HepG2 (cell line): ENCODE measurements around the gene BBC3. TPM values are rescaled to one million over a fixed set of nuclear protein-coding genes. Genes with fewer than 3 reads are reported as not detected.
A peak's percentile ranks its signal among the peaks of the same experiment; 100 is the strongest.

Source experiments
- ARNT2 ChIP-seq: sonication (generic); formaldehyde crosslinking; IDR thresholded peaks from 2 replicates; pipeline ENCODE4 v1.8.0; 2022; ENCODE audit warnings: mild to moderate bottlenecking, low read depth, missing genetic modification reagents, moderate library complexity
- BORCS8-MEF2B ChIP-seq: sonication (generic); formaldehyde crosslinking; IDR thresholded peaks from 2 replicates; pipeline ENCODE4 v1.8.0; 2022; ENCODE audit warnings: mild to moderate bottlenecking, missing genetic modification reagents
- CREBL2 ChIP-seq: sonication (generic); formaldehyde crosslinking; IDR thresholded peaks from 2 replicates; pipeline ENCODE4 v1.8.1; 2023; ENCODE audit warnings: missing genetic modification reagents, mild to moderate bottlenecking, borderline replicate concordance
- FOXP4 ChIP-seq: sonication (generic); formaldehyde crosslinking; IDR thresholded peaks from 2 replicates; pipeline ENCODE4 v1.4.0; 2020; ENCODE audit warnings: missing genetic modification reagents
- RFXAP ChIP-seq: sonication (generic); formaldehyde crosslinking; IDR thresholded peaks from 2 replicates; pipeline ENCODE4 v1.4.0; 2020; ENCODE audit warnings: missing genetic modification reagents, borderline replicate concordance
- SAP130 ChIP-seq: IDR thresholded peaks from 2 replicates; pipeline ENCODE4 v1.6.1; 2016; ENCODE audit warnings: low read depth
- SNAPC4 ChIP-seq: sonication (generic); formaldehyde crosslinking; IDR thresholded peaks from 2 replicates; pipeline ENCODE4 v1.4.0; 2020; ENCODE audit warnings: mild to moderate bottlenecking, missing genetic modification reagents
- XBP1 ChIP-seq: sonication (generic); formaldehyde crosslinking; IDR thresholded peaks from 2 replicates; pipeline ENCODE4 v1.5.0; 2020; ENCODE audit warnings: missing genetic modification reagents
- ZNF12 ChIP-seq: sonication (generic); formaldehyde crosslinking; IDR thresholded peaks from 2 replicates; pipeline ENCODE4 v1.5.0; 2020; ENCODE audit warnings: missing genetic modification reagents
- ZNF687 ChIP-seq: sonication (generic); formaldehyde crosslinking; IDR thresholded peaks from 2 replicates; pipeline ENCODE4 v1.5.1; 2020; ENCODE audit warnings: mild to moderate bottlenecking, missing genetic modification reagents, moderate library complexity
- polyA plus RNA-seq, 8 experiments: library from polyadenylated mRNA; depleted of rRNA in 3 of 8; stranded (reverse) in 7 of 8; unstranded in 1 of 8; fragments of >200 nt; fragmentation: Illumina TruSeq in 4 of 8; extraction: Trizol in 4 of 8; gene quantifications; 2 replicates each; pipeline versions ENCODE4 v1.2.1 to v1.2.3, GENCODE V29; 2011 to 2016; ENCODE audit warnings: low read depth in 4 of 8, missing spikeins in 1 of 8, mixed read lengths in 1 of 8; ENCODE audit not compliant: insufficient read depth in 1 of 8
- total RNA-seq, 5 experiments: library from RNA; depleted of rRNA; stranded (reverse); fragments of >200 nt; fragmentation: Illumina TruSeq; extraction: Trizol; gene quantifications; 2 replicates each; pipeline ENCODE4 v1.2.3, GENCODE V29; 2016; ENCODE audit warnings: low read depth in 1 of 5
- TF ChIP-seq, protein P1 (sequence below): sonication (generic); formaldehyde crosslinking; IDR thresholded peaks from 2 replicates; pipeline ENCODE4; 2020; ENCODE audit warnings: missing genetic modification reagents, mild to moderate bottlenecking, borderline replicate concordance
- TF ChIP-seq, protein P2 (sequence below): sonication (generic); formaldehyde crosslinking; IDR thresholded peaks from 2 replicates; pipeline ENCODE4 v1.8.0; 2023; ENCODE audit warnings: mild to moderate bottlenecking, missing genetic modification reagents

The BBC3 gene
- total and polyA plus RNA-seq, 2 of the 13 experiments (the other 11 are each of a cell fraction or from before 2014, with no cell fraction given) = 6.1 to 8.8 TPM

- TF ChIP-seq, protein P1, sequence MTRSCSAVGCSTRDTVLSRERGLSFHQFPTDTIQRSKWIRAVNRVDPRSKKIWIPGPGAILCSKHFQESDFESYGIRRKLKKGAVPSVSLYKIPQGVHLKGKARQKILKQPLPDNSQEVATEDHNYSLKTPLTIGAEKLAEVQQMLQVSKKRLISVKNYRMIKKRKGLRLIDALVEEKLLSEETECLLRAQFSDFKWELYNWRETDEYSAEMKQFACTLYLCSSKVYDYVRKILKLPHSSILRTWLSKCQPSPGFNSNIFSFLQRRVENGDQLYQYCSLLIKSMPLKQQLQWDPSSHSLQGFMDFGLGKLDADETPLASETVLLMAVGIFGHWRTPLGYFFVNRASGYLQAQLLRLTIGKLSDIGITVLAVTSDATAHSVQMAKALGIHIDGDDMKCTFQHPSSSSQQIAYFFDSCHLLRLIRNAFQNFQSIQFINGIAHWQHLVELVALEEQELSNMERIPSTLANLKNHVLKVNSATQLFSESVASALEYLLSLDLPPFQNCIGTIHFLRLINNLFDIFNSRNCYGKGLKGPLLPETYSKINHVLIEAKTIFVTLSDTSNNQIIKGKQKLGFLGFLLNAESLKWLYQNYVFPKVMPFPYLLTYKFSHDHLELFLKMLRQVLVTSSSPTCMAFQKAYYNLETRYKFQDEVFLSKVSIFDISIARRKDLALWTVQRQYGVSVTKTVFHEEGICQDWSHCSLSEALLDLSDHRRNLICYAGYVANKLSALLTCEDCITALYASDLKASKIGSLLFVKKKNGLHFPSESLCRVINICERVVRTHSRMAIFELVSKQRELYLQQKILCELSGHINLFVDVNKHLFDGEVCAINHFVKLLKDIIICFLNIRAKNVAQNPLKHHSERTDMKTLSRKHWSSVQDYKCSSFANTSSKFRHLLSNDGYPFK (CRISPR knock-in tag) = peak; percentile 85
- TF ChIP-seq SNAPC4 (CRISPR knock-in tag) = peak; percentile 94
- TF ChIP-seq, protein P2, sequence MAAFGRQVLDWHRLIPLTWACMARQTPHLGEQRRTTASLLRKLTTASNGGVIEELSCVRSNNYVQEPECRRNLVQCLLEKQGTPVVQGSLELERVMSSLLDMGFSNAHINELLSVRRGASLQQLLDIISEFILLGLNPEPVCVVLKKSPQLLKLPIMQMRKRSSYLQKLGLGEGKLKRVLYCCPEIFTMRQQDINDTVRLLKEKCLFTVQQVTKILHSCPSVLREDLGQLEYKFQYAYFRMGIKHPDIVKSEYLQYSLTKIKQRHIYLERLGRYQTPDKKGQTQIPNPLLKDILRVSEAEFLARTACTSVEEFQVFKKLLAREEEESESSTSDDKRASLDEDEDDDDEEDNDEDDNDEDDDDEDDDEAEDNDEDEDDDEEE (CRISPR knock-in tag) = no peak
- no peak for TF ChIP-seq XBP1 (CRISPR knock-in tag)
- TF ChIP-seq ZNF12 (CRISPR knock-in tag) = no peak; the same call in 1 of the 2 replicates
- TF ChIP-seq BORCS8-MEF2B (CRISPR knock-in tag) = no peak
- TF ChIP-seq CREBL2 = peak; percentile 32; the same call in 1 of the 2 replicates
- TF ChIP-seq ZNF687 = peak; percentile 99
- peak; percentile 66 for TF ChIP-seq RFXAP
- TF ChIP-seq SAP130 (CRISPR knock-in tag) = peak; percentile 86
- TF ChIP-seq FOXP4 (CRISPR knock-in tag) = peak; percentile 55; the same call in 1 of the 2 replicates
- TF ChIP-seq ARNT2 = peak; percentile 83; the same call in 1 of the 2 replicates
Measured at GRCh38 chr19:47243776-47244547, 13.0 kb upstream of the BBC3 start (continued).
